ENCODE data around the gene HS6ST3.

The HS6ST3 gene

GRCh38 chr13:96065849-96066248 is 24.1 kb upstream of the HS6ST3 start:
- Histone ChIP-seq H3K79me2 (ENCODE audit: control insufficient read depth, low read length) (no peaks in the 10 kb centered on the region), H3K27ac (ENCODE audit: low read depth, low read length) (no peak overlapping the region), H3K9me2 (replicated peaks; ENCODE audit: control insufficient read depth, low read length) (no peaks in the 10 kb centered on the region), H3K4me2 (ENCODE audit: low read length) (no peak overlapping the region), H3K4me3 (ENCODE audit: low read length) (no peak overlapping the region), H4K20me1 (ENCODE audit: control insufficient read depth, insufficient read depth, low read depth, low read length) (no peaks in the 10 kb centered on the region), H3K9me3 (ENCODE audit: control insufficient read depth, insufficient read depth, low read length) (no peaks in the 10 kb centered on the region), H3K4me1 (ENCODE audit: control insufficient read depth, low read length) (no peaks in the 10 kb centered on the region), H3K36me3 (ENCODE audit: control insufficient read depth, low read length) (no peaks in the 10 kb centered on the region), H3K27me3 (ENCODE audit: control insufficient read depth, low read length) (peaks cover 12% of the 10 kb centered on the region), H3F3A (ENCODE audit: control insufficient read depth, insufficient read depth) (no peaks in the 10 kb centered on the region)
- no peak for TF ChIP-seq EZH2phosphoT487 (IDR thresholded peaks at IDR 0.05; ENCODE audit: borderline replicate concordance, low read length)
- TF ChIP-seq, protein P1, sequence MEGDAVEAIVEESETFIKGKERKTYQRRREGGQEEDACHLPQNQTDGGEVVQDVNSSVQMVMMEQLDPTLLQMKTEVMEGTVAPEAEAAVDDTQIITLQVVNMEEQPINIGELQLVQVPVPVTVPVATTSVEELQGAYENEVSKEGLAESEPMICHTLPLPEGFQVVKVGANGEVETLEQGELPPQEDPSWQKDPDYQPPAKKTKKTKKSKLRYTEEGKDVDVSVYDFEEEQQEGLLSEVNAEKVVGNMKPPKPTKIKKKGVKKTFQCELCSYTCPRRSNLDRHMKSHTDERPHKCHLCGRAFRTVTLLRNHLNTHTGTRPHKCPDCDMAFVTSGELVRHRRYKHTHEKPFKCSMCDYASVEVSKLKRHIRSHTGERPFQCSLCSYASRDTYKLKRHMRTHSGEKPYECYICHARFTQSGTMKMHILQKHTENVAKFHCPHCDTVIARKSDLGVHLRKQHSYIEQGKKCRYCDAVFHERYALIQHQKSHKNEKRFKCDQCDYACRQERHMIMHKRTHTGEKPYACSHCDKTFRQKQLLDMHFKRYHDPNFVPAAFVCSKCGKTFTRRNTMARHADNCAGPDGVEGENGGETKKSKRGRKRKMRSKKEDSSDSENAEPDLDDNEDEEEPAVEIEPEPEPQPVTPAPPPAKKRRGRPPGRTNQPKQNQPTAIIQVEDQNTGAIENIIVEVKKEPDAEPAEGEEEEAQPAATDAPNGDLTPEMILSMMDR (IDR thresholded peaks at IDR 0.05; ENCODE audit: low read depth, low read length, poor library complexity, severe bottlenecking) = no peak

GRCh38 chr13:96068729-96069128 is 21.2 kb upstream of the HS6ST3 start:
- Histone ChIP-seq H3K4me1 (ENCODE audit: control insufficient read depth, low read length) (no peaks in the 10 kb centered on the region), H3K79me2 (ENCODE audit: control insufficient read depth, low read length) (no peaks in the 10 kb centered on the region), H3K4me2 (ENCODE audit: low read length) (no peak overlapping the region)

GRCh38 chr13:96071504-96071903 is 18.4 kb upstream of the HS6ST3 start:
- H3K79me2 ChIP-seq (ENCODE audit: control insufficient read depth, low read length) = no peaks in the 10 kb centered on the region

More at GRCh38 chr13:96068729-96069128, 21.2 kb upstream of the HS6ST3 start:
- no peak overlapping the region for H3K27ac ChIP-seq (ENCODE audit: low read depth, low read length)
- H3K9me2 ChIP-seq (replicated peaks; ENCODE audit: control insufficient read depth, low read length) = no peaks in the 10 kb centered on the region
- peaks cover 7% of the 10 kb centered on the region; the same call in 1 of the 2 replicates for H3K27me3 ChIP-seq (ENCODE audit: control insufficient read depth, low read length)
- H3K9me3 ChIP-seq (ENCODE audit: control insufficient read depth, insufficient read depth, low read length) = no peaks in the 10 kb centered on the region
- no peaks in the 10 kb centered on the region for H3K36me3 ChIP-seq (ENCODE audit: control insufficient read depth, low read length)
- TF ChIP-seq EZH2phosphoT487 (IDR thresholded peaks at IDR 0.05; ENCODE audit: borderline replicate concordance, low read length) = no peak
- TF ChIP-seq, protein P1 (IDR thresholded peaks at IDR 0.05; ENCODE audit: low read depth, low read length, poor library complexity, severe bottlenecking) = no peak
- H4K20me1 ChIP-seq (ENCODE audit: control insufficient read depth, insufficient read depth, low read depth, low read length) = no peaks in the 10 kb centered on the region
- no peaks in the 10 kb centered on the region for H3F3A ChIP-seq (ENCODE audit: control insufficient read depth, insufficient read depth)
- H3K4me3 ChIP-seq (ENCODE audit: low read length) = no peak overlapping the region

GRCh38 chr13:96072392-96072791 is 17.5 kb upstream of the HS6ST3 start:
- H3K36me3 ChIP-seq (ENCODE audit: control insufficient read depth, low read length) = no peaks in the 10 kb centered on the region
- no peak overlapping the region for H3K4me3 ChIP-seq (ENCODE audit: low read length)
- H4K20me1 ChIP-seq (ENCODE audit: control insufficient read depth, insufficient read depth, low read depth, low read length) = no peaks in the 10 kb centered on the region
- H3K9me3 ChIP-seq (ENCODE audit: control insufficient read depth, insufficient read depth, low read length) = no peaks in the 10 kb centered on the region
- H3K27me3 ChIP-seq (ENCODE audit: control insufficient read depth, low read length) = 0 out of 2 replicates have a peak, but pooled peaks cover 4% of the 10 kb centered on the region
- no peaks in the 10 kb centered on the region for H3K9me2 ChIP-seq (replicated peaks; ENCODE audit: control insufficient read depth, low read length)
- H3K27ac ChIP-seq (ENCODE audit: low read depth, low read length) = no peak overlapping the region
- H3K4me2 ChIP-seq (ENCODE audit: low read length) = no peak overlapping the region
- H3F3A ChIP-seq (ENCODE audit: control insufficient read depth, insufficient read depth) = no peaks in the 10 kb centered on the region
- no peak for TF ChIP-seq EZH2phosphoT487 (IDR thresholded peaks at IDR 0.05; ENCODE audit: borderline replicate concordance, low read length)
- no peaks in the 10 kb centered on the region for H3K4me1 ChIP-seq (ENCODE audit: control insufficient read depth, low read length)
- no peaks in the 10 kb centered on the region for H3K79me2 ChIP-seq (ENCODE audit: control insufficient read depth, low read length)

More at GRCh38 chr13:96071504-96071903, 18.4 kb upstream of the HS6ST3 start:
- H4K20me1 ChIP-seq (ENCODE audit: control insufficient read depth, insufficient read depth, low read depth, low read length) = no peaks in the 10 kb centered on the region
- H3K4me3 ChIP-seq (ENCODE audit: low read length) = no peak overlapping the region
- H3K36me3 ChIP-seq (ENCODE audit: control insufficient read depth, low read length) = no peaks in the 10 kb centered on the region
- H3K9me2 ChIP-seq (replicated peaks; ENCODE audit: control insufficient read depth, low read length) = no peaks in the 10 kb centered on the region
- H3K27me3 ChIP-seq (ENCODE audit: control insufficient read depth, low read length) = 0 out of 2 replicates have a peak, but pooled peaks cover 4% of the 10 kb centered on the region
- no peaks in the 10 kb centered on the region for H3K4me1 ChIP-seq (ENCODE audit: control insufficient read depth, low read length)
- TF ChIP-seq EZH2phosphoT487 (IDR thresholded peaks at IDR 0.05; ENCODE audit: borderline replicate concordance, low read length) = no peak
- no peaks in the 10 kb centered on the region for H3K9me3 ChIP-seq (ENCODE audit: control insufficient read depth, insufficient read depth, low read length)
- no peak overlapping the region for H3K27ac ChIP-seq (ENCODE audit: low read depth, low read length)
- no peaks in the 10 kb centered on the region for H3F3A ChIP-seq (ENCODE audit: control insufficient read depth, insufficient read depth)
- no peak overlapping the region for H3K4me2 ChIP-seq (ENCODE audit: low read length)

All from DOHH2 (cell line).